DMS79 treated with DMSO at 0.1 percent for 48 hours (cell line): Measurements from ENCODE around the gene AXIN1.
"Not testable (repeated sequence)": the region's sequence is repeated elsewhere in the genome, so short reads cannot be mapped to it uniquely, and the experiment has no call there.

ENCODE experiments used
- DNase-seq: peaks from one replicate; lab custom pipeline; 2025; lab: John Stamatoyannopoulos, UW

Gene AXIN1

GRCh38 chr16:265711-266110 is 86.8 kb downstream of the AXIN1 start:
- no peak for DNase-seq

GRCh38 chr16:265002-265529 is 87.5 kb downstream of the AXIN1 start:
- no peak for DNase-seq

DNA sequence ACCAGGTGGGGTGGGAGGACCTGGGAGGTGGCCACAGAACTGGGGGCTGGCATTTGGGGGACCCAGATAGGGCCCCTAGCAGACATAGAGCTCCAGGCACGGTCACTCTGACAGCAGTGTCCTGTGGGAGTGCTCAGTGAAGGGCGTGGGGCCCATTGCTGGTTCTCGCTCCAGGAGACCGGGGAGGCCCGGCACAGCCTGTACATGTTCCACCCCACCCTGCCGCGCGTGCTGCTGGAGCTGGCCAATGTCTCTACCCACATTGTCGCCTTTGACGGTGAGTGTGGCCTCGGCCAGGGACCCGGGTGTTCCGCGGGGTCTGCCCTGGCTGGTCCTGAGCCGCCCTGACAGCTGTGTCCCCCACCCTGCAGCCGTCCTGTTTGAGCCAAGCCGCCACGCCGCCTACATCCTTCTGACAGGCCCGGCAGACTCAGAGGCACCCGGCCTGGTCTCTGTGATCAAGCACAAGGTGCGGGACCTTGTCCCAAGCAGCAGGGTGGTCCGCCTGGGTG is 88.0 kb downstream of the AXIN1 start:
- no peak for DNase-seq

DNA sequence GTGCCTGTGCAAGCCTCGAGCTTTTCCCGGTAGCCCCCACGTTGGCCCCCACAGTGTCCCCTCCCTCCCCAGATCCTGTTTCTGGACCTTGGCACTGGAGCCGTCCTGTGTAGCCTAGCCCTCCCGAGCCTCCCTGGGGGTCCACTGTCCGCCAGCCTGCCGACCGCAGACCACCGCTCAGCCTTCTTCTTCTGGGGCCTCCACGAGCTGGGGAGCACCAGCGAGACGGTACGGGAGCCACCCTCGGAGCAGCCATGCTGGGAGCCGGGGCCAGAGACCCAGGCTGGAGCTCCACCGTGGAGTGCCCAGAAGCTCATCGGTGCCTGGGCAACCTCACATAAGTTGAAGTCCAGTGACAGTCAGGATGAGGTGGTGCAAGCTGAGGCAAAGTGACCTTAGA is 88.6 kb downstream of the AXIN1 start:
- no peak for DNase-seq

DNA sequence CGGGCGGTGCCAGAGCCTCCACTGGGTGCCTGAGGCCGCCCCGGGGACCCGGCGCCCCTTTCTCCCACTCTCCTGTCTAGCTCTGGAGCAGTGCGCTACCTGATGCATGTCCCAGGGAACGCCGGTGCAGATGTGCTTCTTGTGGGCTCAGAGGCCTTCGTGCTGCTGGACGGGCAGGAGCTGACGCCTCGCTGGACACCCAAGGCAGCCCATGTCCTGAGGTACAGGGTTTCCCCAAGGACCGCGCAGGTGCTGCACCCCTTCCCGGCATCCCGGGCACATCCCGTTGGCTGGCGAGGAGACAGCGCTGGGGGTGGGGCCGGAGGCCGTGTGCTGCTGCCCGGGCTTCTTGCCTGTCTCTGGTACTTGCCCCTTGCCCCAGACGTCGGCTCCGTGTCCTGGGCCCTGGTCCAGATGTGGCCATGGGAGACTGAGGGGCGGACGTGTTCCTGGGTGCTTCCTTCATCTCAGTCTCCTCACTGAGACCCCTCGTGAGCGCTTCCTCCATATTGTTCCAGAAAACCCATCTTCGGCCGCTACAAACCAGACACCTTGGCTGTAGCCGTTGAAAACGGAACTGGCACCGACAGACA is 89.2 kb downstream of the AXIN1 start:
- DNase-seq, result no peak

DNA sequence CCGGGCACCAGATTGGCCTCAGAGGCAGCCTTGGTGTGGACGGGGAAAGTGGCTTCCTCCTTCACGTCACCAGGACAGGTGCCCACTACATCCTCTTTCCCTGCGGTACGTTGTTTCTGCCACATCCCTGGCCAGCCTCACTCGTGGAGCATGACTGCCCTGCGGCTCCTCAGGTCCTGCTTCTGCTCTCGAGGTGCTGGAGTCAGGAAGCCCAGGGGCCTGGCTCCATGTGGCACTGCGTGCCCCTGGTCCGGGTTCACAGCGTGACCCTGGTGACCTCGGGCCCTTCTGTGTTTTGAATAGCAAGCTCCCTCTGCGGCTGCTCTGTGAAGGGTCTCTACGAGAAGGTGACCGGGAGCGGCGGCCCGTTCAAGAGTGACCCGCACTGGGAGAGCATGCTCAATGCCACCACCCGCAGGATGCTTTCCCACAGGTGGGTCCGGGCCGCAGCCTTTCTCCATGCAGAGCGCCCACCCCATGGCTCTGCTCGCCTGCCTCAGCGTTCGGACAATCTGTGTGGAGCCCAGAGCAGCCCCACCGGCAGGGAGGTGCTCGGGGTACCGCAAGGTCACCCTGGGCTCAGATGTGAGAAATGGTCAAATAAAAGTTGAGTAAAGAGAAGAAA is 90.3 kb downstream of the AXIN1 start:
- no peak for DNase-seq

DNA sequence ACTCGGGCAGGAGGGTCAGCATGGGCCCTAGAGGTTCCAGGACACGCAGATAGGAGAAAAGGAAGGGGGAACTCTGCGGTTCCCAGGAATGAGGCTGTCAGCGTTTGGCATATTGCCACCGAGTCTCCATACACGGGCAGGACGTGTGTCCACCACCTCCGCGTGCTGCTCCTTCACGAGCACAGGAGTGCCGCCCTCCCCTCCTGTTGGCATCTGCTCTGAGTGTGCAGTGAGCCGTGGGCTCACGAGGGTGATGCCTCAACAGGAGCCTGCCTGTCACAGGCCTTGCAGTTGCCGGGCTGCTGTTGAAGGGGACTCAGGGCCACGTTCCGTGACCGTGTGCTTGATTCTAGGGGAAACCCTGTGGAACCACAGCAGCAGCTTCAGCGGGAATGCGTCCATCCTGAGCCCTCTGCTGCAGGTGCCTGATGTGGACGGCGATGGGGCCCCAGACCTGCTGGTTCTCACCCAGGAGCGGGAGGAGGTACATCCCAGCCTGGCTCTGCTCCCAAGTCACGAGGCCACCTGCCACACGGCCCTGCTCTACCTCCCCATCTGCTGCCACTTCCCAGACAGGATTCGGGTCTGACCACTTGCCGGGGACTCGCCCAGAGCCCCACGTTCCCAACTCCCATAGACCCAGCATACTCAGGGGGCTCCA is 91.4 kb downstream of the AXIN1 start:
- DNase-seq, result peak; percentile 64

DNA sequence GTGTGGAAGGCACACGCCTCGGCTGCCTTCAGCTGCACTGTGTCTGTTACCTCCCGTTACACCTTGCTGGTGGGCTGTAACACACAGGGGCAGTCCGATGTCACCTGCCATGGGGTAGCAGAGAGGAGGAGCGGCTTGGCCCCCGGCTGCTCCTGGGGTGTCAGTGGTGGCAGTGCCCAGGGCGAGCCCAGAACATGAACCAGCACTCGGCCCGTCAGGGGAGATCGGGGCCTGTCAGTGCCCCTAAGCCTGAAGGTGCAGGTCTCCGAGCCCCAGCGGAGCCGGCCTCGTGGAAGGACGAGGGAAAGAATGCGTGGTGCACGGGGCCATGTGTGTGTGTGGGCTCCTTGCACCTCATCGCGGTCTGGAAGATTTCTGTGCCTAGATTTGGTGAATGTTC is 92.2 kb downstream of the AXIN1 start:
- no peak for DNase-seq

GRCh38 chr16:259814-260253 is 92.7 kb downstream of the AXIN1 start:
- DNase-seq, result no peak

DNA sequence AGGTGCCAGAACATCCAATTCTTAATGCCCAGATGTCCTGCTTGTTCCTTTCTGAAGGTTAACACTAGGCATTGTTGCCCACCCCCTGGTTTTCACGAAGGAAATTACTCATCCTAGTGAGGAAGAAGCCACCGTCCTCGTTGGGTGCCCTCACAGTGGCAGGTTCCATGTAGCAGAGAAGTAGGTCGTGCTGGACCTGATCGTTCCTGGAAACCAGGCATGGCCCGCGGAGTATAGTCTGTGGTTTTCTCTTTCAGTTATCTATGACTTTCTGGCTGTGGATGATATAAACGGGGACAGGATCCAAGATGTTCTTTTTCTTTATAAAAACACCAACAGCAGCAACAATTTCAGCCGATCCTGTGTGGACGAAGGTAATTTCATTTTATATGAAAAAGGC is 93.3 kb downstream of the AXIN1 start:
- no peak for DNase-seq

- not testable (repeated sequence) for DNase-seq
These were observed 94.4 kb downstream of the AXIN1 start for GRCh38 chr16:258091-258490.

DNA sequence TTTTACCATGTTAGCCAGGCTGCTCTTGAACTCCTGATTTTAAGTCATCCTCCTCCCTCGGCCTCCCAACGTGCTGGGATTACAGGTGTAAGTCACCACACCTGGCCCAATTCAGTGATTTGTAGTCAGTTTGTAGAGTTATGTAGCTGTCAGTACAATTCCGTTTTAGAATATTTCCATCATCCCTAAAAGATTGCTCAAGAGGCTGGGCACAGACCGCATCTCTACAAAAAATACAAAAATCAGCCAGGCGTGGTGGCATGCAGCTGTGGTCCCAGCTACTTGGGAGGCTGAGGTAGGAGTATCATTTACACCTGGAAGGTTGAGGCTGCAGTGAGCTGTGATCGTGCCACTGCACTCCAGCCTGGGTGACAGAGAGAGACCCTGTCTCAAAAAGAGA is 97.3 kb downstream of the AXIN1 start:
- DNase-seq, result no peak

GRCh38 chr16:254461-254860 is 98.1 kb downstream of the AXIN1 start:
- no peak for DNase-seq

- DNase-seq, result no peak
These were observed 98.7 kb downstream of the AXIN1 start for GRCh38 chr16:253833-254232.

- DNase-seq, result no peak
These were observed 99.9 kb downstream of the AXIN1 start for GRCh38 chr16:252366-253337.

- no peak for DNase-seq
These were observed 103.1 kb downstream of the AXIN1 start for GRCh38 chr16:249431-249830.

- DNase-seq, result no peak
These were observed 105.5 kb downstream of the AXIN1 start for GRCh38 chr16:247027-247426.

- DNase-seq, result no peak
These were observed 107.4 kb downstream of the AXIN1 start for GRCh38 chr16:245105-245504.

- DNase-seq, result no peak
These were observed 109.2 kb downstream of the AXIN1 start for GRCh38 chr16:243348-243747.

GRCh38 chr16:242281-242680 is 110.2 kb downstream of the AXIN1 start:
- DNase-seq, result no peak

GRCh38 chr16:240559-240958 is 112.0 kb downstream of the AXIN1 start:
- no peak for DNase-seq

GRCh38 chr16:239948-240277 is 112.6 kb downstream of the AXIN1 start:
- no peak for DNase-seq
